ENCODE data around the gene BICD2. TPM values are rescaled to one million over a fixed set of nuclear protein-coding genes. Genes with fewer than 3 reads are reported as not detected.

The BICD2 gene
- total RNA-seq, 1 donor = 40.6 TPM

DNA sequence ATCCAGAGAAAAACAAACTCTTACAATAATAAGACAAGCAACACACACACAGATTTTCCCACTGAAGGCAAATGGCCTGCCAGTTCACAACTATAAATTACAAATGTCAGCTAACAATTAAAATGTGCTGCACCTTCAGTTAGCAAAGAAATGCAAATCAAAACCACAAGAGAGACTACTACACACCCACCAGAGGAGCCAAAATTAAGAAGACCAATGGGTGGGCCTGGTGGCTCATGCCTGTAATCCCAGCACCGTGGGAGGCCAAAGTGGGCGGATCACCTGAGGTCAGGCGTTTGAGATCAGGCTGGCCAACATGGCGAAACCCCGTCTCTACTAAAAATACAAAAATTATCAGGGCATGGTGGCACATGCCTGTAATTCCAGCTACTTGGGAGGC, 79.6 kb downstream of the BICD2 start:
- TF ChIP-seq, protein P1, sequence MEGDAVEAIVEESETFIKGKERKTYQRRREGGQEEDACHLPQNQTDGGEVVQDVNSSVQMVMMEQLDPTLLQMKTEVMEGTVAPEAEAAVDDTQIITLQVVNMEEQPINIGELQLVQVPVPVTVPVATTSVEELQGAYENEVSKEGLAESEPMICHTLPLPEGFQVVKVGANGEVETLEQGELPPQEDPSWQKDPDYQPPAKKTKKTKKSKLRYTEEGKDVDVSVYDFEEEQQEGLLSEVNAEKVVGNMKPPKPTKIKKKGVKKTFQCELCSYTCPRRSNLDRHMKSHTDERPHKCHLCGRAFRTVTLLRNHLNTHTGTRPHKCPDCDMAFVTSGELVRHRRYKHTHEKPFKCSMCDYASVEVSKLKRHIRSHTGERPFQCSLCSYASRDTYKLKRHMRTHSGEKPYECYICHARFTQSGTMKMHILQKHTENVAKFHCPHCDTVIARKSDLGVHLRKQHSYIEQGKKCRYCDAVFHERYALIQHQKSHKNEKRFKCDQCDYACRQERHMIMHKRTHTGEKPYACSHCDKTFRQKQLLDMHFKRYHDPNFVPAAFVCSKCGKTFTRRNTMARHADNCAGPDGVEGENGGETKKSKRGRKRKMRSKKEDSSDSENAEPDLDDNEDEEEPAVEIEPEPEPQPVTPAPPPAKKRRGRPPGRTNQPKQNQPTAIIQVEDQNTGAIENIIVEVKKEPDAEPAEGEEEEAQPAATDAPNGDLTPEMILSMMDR (IDR thresholded peaks at IDR 0.05; ENCODE audit: insufficient read depth, low read depth, low read length) = no peak
- H3K4me3 ChIP-seq (ENCODE audit: low read depth, low read length) = no peak overlapping the region
- DNase-seq (ENCODE audit: low read depth) = no peak

GRCh38 chr9:92682269-92682668, 82.4 kb downstream of the BICD2 start:
- TF ChIP-seq, protein P1 (IDR thresholded peaks at IDR 0.05; ENCODE audit: insufficient read depth, low read depth, low read length) = no peak
- DNase-seq (ENCODE audit: low read depth) = no peak
- no peak overlapping the region for H3K4me3 ChIP-seq (ENCODE audit: low read depth, low read length)

DNA sequence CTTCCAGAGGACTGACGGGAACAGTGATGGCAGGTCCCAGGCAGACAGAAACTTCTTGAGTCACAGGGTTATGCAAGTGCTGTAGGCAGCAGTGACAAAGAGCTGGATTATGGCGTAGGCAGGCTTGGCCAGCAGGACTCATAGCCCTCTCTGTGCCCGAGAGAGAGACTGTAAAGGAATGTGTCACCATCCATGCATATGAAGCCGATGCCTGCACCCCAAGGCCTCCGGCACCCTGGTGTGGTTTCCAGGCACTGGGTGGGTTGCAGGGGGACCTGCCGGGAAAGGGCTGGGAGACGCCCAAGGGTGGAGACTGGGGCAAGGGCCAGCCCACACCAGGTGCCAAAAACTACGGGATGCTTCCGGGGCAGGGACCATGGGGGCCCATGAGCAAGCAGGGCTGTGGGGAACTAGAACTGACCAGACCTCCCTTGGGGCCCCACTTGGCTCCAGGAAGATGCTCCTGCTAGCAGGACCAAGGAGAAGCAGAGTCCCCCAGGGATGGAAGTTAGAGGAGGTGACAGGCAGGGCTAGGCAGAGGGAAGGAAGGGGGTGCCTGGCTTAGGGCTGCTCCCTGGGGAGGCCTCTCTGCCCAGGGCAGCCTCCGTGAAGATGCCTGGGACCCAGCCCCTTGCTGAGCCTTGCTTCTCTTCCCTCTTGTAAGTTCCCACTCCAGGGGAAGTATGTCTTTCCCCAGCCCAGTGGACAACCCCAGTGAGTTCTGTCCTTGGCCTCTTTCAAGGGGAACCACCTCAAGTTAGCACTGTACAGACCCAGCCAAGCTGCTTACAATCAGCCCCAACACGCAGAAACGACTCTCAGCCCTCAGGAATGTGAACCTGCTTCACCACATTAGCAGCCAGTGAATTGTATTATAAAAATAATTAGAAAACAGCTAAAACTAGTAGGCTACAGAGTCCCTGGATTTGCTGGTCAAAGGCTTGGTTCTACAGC, 84.2 kb downstream of the BICD2 start:
- no peak for DNase-seq (ENCODE audit: low read depth)
- H3K4me3 ChIP-seq (ENCODE audit: low read depth, low read length) = no peak overlapping the region
- TF ChIP-seq, protein P1 (IDR thresholded peaks at IDR 0.05; ENCODE audit: insufficient read depth, low read depth, low read length) = no peak

DNA sequence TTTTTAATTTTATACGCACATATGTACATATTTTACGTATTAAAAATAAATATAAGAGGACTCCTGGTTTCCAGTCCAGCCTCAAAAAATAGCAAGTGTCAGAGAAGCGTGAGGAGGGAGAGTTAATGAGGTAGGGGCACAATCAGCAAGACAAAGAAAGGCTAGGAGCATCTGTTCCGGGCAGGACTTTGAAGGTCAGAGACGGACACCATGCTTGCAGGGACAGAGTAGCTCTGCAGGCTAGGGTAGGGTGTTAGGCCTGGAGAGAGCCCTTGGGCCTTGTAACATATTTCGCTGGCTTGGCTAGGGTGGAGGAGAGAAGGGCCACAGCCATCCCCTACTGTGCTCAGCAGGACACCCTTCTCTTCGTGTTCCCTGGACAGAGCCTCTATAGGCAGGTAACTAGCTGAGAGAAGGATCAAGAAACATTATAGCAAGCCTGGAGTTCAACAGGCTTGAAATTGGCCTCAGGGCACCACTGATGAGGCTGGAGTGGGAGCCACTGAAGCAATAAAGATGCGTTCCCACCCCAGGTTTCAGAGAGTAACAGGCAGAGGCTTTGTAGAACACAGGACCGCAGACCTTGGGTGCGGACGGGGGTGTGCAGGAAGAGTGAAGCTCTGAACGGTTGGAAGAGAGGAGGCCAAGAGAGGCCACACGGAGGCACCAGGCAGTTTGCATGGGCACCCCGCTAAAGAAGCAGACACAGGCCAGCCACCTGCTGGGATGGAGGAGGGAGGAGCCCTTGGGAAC, 85.0 kb downstream of the BICD2 start:
- TF ChIP-seq, protein P1 (IDR thresholded peaks at IDR 0.05; ENCODE audit: insufficient read depth, low read depth, low read length) = no peak
- no peak for DNase-seq (ENCODE audit: low read depth)
- no peak overlapping the region for H3K4me3 ChIP-seq (ENCODE audit: low read depth, low read length)

DNA sequence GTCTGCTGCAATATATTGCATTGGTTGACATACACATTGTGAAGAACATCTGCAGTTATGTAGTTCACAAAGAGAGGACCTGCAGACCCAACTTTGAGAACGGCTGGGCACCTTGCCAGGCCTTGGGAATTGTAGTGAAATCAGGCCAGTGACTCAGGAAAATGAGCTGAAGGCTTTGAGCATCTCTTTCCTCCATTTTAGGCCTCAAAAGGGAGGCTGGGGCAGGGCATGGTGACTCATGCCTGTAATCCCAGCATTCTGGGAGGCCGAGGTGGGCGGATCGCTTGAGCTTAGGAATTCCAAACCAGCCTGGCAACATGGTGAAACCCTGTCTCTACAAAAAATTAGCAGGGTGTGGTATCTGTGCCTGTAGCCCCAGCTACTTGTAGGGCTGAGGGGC, 93.3 kb downstream of the BICD2 start:
- H3K4me3 ChIP-seq (ENCODE audit: low read depth, low read length) = peak overlapping the region; percentile 95
- peak; percentile 85 for DNase-seq (ENCODE audit: low read depth)
- TF ChIP-seq, protein P1 (IDR thresholded peaks at IDR 0.05; ENCODE audit: insufficient read depth, low read depth, low read length) = no peak

DNA sequence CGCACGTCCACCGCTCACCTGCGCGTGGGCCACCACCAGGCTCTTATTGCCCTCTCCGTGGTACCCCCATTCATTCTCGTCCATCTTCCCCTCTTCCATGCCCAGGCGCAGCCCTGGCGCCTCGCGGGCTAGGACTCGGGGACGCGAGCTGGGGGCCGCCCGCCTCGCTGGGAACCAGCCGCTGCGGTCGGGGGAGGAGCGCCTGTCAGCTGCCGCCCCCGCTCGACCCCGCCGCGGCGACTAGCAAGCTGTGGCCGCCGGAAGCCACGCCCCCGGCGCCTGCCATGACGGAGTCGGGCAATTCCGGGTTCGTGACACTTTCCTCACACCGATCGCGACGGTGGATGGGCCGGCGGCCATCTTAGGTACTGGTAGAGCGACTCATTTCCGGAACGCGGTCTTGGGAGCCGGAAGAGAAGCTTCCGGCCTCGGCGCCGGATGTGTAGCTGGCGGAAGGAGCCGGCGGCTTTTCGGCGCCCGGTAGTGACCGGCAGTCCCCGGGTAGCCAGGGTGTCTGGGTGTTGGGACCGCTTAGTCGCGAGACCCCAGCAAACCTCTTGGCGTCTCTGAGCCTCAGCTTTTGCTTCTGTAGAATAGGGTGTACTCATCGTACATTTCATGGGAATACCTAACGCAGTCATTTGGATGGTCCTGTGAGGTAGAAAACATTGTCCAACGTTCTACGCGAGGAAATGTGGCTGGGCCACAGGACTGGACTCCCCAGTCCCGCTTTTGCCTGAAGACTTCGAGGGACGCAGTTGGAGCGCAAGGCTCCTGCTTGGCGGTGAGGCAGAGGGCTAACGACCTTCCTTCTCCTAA, 94.5 kb downstream of the BICD2 start, which contains the start of gene IPPK:
Gene IPPK, minus strand, starts transcription at position 242 of the 819 bp plus-strand sequence. Its CDS starts 143 bp downstream, at position 99.
- TF ChIP-seq, protein P1 (IDR thresholded peaks at IDR 0.05; ENCODE audit: insufficient read depth, low read depth, low read length) = no peak
- peak within 1 kb of the TSS; percentile 95 for H3K4me3 ChIP-seq (ENCODE audit: low read depth, low read length)
- peak; percentile 99 for DNase-seq (ENCODE audit: low read depth)

Measured in fibroblast of villous mesenchyme (primary cell).